Measurements from ENCODE around the gene DOCK2.

Gene DOCK2

DNA sequence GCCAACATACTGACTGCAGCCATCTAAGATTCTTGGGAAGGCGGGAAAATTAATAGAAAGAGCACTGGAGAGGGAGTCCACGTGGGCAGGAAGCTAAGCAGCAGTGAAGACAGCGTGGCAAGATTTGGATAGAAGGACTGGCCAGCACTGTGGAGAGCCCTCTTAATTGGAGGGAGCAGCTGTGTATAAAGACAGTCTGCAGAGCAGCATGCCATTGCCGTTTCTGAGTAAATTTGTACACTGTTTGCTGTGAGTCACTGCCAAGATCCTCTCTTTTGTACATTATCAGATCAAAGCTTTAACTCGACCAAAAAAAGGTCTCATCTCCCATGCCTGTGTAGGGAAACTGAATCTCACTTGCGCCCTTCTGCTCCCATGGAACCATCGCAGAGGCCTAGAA, 297.9 kb downstream of the DOCK2 start:
- Histone ChIP-seq H3K9ac (ENCODE audit: low read length) (no peak overlapping the region), H3K9me3 (ENCODE audit: low read length) (no peaks in the 10 kb centered on the region), H3K27ac (ENCODE audit: low read depth, low read length) (no peak overlapping the region), H3K27me3 (ENCODE audit: control insufficient read depth in 1 of 2, insufficient read depth in 2 of 2, low read length in 2 of 2) (no peaks in the 10 kb centered on the region), H3K36me3 (ENCODE audit: insufficient read depth, low read length) (no peaks in the 10 kb centered on the region), H3K4me1 (ENCODE audit: insufficient read depth, low read length) (no peaks in the 10 kb centered on the region), H3K4me3 (ENCODE audit: low read depth in 1 of 2, low read length in 2 of 2) (no peak overlapping the region)

GRCh38 chr5:169935762-169936161, 298.7 kb downstream of the DOCK2 start:
- no peak overlapping the region for H3K27ac ChIP-seq (ENCODE audit: low read depth, low read length)
- H3K27me3 ChIP-seq (ENCODE audit: control insufficient read depth in 1 of 2, insufficient read depth in 2 of 2, low read length in 2 of 2) = no peaks in the 10 kb centered on the region
- no peaks in the 10 kb centered on the region for H3K36me3 ChIP-seq (ENCODE audit: insufficient read depth, low read length)
- no peaks in the 10 kb centered on the region for H3K9me3 ChIP-seq (ENCODE audit: low read length)
- no peaks in the 10 kb centered on the region for H3K4me1 ChIP-seq (ENCODE audit: insufficient read depth, low read length)
- no peak overlapping the region for H3K4me3 ChIP-seq (ENCODE audit: low read depth in 1 of 2, low read length in 2 of 2)
- H3K9ac ChIP-seq (ENCODE audit: low read length) = no peak overlapping the region

DNA sequence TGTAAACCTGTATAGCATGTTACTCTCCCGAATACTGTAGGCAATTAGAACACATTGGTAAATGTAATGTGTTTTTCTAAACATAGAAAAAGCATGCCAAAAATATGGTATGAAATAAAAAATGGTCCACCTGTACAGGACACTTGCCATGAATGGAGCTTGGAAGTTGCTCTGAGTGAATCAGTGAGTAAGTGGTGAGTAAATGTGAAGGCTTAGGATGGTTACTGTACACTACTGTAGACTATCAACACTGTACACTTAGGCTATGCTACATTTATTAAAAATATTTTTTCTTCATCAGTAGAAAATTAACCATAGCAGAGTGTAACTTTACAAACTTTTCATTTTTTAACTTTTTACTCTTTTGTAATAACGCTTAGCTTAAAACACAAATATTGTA, 301.4 kb downstream of the DOCK2 start:
- Histone ChIP-seq H3K27me3 (ENCODE audit: control insufficient read depth in 1 of 2, insufficient read depth in 2 of 2, low read length in 2 of 2) (no peaks in the 10 kb centered on the region), H3K4me1 (ENCODE audit: insufficient read depth, low read length) (no peaks in the 10 kb centered on the region), H3K9me3 (ENCODE audit: low read length) (no peaks in the 10 kb centered on the region), H3K9ac (ENCODE audit: low read length) (no peak overlapping the region), H3K27ac (ENCODE audit: low read depth, low read length) (no peak overlapping the region), H3K36me3 (ENCODE audit: insufficient read depth, low read length) (no peaks in the 10 kb centered on the region), H3K4me3 (ENCODE audit: low read depth in 1 of 2, low read length in 2 of 2) (no peak overlapping the region)

DNA sequence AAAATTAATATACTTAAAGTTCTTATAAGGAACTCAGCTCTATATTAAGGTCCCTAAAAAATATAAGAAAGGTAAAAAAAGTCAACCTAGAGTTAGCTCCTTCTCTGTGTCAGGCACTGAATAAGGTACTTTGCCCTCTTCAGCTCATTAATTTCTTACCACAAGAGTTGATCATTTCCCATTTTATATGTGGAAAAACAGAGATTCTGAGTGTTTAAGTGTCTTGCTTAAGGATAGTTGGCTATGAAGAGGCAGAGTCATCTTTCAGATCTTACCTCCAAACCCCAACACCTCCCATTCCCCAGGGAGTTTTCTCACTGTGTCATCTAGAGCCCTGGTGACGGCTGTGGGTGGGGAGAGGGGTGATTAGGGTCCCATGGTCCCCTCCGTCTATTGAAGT, 302.7 kb downstream of the DOCK2 start:
- H3K4me1 ChIP-seq (ENCODE audit: insufficient read depth, low read length) = no peaks in the 10 kb centered on the region
- no peak overlapping the region for H3K4me3 ChIP-seq (ENCODE audit: low read depth in 1 of 2, low read length in 2 of 2)
- H3K9me3 ChIP-seq (ENCODE audit: low read length) = no peaks in the 10 kb centered on the region
- H3K27me3 ChIP-seq (ENCODE audit: control insufficient read depth in 1 of 2, insufficient read depth in 2 of 2, low read length in 2 of 2) = no peaks in the 10 kb centered on the region
- no peak overlapping the region for H3K27ac ChIP-seq (ENCODE audit: low read depth, low read length)
- no peak overlapping the region for H3K9ac ChIP-seq (ENCODE audit: low read length)
- no peaks in the 10 kb centered on the region for H3K36me3 ChIP-seq (ENCODE audit: insufficient read depth, low read length)

DNA sequence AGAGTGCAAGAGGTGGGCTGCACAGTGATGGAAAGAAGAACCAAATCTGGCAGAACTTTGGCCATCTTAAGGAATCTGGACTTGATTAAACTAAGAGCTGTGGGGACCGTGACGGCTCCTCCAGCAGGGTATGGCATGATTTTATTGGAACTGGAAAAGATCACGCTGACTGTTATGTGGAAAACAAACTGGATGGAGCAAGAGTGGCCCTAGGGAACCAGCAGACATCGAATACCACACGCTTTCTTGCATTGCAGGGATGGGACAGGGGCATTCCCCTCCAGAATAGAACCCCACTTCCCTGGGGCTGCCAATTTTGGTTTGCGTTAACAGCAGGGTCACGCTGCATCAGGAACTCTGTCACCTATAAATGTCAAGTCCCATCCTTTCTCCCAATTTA, 304.5 kb downstream of the DOCK2 start:
- H3K27me3 ChIP-seq (ENCODE audit: control insufficient read depth in 1 of 2, insufficient read depth in 2 of 2, low read length in 2 of 2) = no peaks in the 10 kb centered on the region
- no peaks in the 10 kb centered on the region for H3K36me3 ChIP-seq (ENCODE audit: insufficient read depth, low read length)
- H3K27ac ChIP-seq (ENCODE audit: low read depth, low read length) = no peak overlapping the region
- H3K9me3 ChIP-seq (ENCODE audit: low read length) = no peaks in the 10 kb centered on the region
- no peaks in the 10 kb centered on the region for H3K4me1 ChIP-seq (ENCODE audit: insufficient read depth, low read length)
- H3K9ac ChIP-seq (ENCODE audit: low read length) = no peak overlapping the region
- H3K4me3 ChIP-seq (ENCODE audit: low read depth in 1 of 2, low read length in 2 of 2) = no peak overlapping the region

DNA sequence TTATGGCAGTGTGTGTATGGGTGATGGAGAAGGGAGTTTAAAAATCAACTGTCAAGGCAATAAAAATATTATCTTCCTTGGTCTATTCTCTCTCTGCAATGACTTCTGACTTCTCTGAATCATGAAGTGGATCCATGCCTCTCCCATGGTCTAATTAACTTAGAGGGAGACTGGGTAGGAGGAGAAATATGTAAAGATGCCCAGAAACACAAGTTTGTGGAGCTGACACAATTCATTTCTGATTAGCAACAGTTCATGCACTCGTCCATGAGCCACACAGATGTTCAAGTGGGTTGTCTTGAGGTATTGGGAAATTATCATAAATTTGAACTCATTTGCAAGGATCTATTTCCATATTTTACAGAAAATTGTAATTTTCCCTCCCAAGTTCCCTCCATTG, 305.1 kb downstream of the DOCK2 start:
- Histone ChIP-seq H3K9me3 (ENCODE audit: low read length) (no peaks in the 10 kb centered on the region), H3K36me3 (ENCODE audit: insufficient read depth, low read length) (no peaks in the 10 kb centered on the region), H3K27me3 (ENCODE audit: control insufficient read depth in 1 of 2, insufficient read depth in 2 of 2, low read length in 2 of 2) (no peaks in the 10 kb centered on the region), H3K4me1 (ENCODE audit: insufficient read depth, low read length) (no peaks in the 10 kb centered on the region), H3K27ac (ENCODE audit: low read depth, low read length) (no peak overlapping the region), H3K4me3 (ENCODE audit: low read depth in 1 of 2, low read length in 2 of 2) (no peak overlapping the region), H3K9ac (ENCODE audit: low read length) (no peak overlapping the region)

DNA sequence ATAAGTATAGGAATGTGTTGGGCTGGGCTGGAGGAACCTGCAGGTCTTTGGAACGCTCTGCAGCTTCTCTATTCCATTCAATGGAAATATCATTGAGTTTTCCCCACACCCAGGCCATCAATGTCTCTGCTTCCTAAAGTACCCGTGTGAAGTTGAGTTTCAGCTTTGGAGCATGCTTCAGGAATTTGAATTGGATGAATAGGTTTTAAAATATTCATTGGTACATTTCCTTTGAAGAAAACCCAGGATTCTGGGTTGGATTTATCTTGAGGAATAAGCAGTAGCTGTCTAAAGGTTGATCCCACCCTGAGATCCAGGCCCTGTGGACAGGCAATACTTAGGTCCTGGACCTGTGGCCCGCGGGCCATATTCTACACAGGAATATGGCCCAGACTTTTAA, 306.0 kb downstream of the DOCK2 start:
- no peaks in the 10 kb centered on the region for H3K9me3 ChIP-seq (ENCODE audit: low read length)
- H3K27ac ChIP-seq (ENCODE audit: low read depth, low read length) = no peak overlapping the region
- H3K36me3 ChIP-seq (ENCODE audit: insufficient read depth, low read length) = no peaks in the 10 kb centered on the region
- no peak overlapping the region for H3K4me3 ChIP-seq (ENCODE audit: low read depth in 1 of 2, low read length in 2 of 2)
- no peaks in the 10 kb centered on the region for H3K27me3 ChIP-seq (ENCODE audit: control insufficient read depth in 1 of 2, insufficient read depth in 2 of 2, low read length in 2 of 2)
- H3K4me1 ChIP-seq (ENCODE audit: insufficient read depth, low read length) = no peaks in the 10 kb centered on the region
- no peak overlapping the region for H3K9ac ChIP-seq (ENCODE audit: low read length)

- no peak overlapping the region for H3K4me3 ChIP-seq (ENCODE audit: low read depth in 1 of 2, low read length in 2 of 2)
- H3K9ac ChIP-seq (ENCODE audit: low read length) = no peak overlapping the region
- no peak overlapping the region for H3K27ac ChIP-seq (ENCODE audit: low read depth, low read length)
- H3K4me1 ChIP-seq (ENCODE audit: insufficient read depth, low read length) = no peaks in the 10 kb centered on the region
- H3K9me3 ChIP-seq (ENCODE audit: low read length) = no peaks in the 10 kb centered on the region
- no peaks in the 10 kb centered on the region for H3K36me3 ChIP-seq (ENCODE audit: insufficient read depth, low read length)
- no peaks in the 10 kb centered on the region for H3K27me3 ChIP-seq (ENCODE audit: control insufficient read depth in 1 of 2, insufficient read depth in 2 of 2, low read length in 2 of 2)
These were observed 307.0 kb downstream of the DOCK2 start for GRCh38 chr5:169944115-169944514.

DNA sequence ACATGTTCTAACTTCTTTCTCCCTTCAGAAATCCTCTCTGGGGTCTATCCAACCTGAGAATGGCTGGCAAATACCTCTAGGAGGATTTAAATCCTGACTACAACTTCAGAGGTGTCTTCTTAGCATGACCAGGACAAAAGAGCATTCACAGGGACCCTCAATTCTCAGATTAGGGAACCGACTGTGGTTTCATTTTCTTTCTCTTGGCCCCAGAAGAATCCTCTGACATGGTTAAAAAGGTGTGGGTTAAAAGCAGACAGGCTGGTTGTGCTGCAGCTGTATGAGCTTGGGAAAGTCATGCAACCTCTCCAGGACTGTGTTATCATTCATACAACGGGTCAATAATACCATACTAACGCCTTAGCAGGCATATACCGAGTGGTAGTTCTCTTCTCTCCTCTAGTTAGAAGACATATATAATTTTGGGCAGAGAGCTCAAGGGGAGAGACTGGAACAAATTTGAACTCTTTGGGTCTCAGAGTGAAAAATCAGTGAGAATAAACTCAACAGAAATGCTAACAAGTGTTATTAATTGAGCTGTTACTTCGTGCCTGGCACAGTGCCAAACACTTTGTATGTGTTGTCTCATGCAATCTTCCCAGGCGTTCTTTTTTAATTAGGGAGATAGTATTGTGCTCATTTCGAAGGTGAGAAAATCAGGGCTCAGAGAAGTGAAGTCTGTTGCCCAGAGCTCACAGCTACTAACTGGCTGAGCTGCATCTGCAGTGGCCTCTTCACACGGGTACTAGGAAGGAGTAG, 308.0 kb downstream of the DOCK2 start:
- Histone ChIP-seq H3K9ac (ENCODE audit: low read length) (no peak overlapping the region), H3K27me3 (ENCODE audit: control insufficient read depth in 1 of 2, insufficient read depth in 2 of 2, low read length in 2 of 2) (no peaks in the 10 kb centered on the region), H3K27ac (ENCODE audit: low read depth, low read length) (no peak overlapping the region), H3K9me3 (ENCODE audit: low read length) (no peaks in the 10 kb centered on the region), H3K4me3 (ENCODE audit: low read depth in 1 of 2, low read length in 2 of 2) (no peak overlapping the region), H3K36me3 (ENCODE audit: insufficient read depth, low read length) (no peaks in the 10 kb centered on the region), H3K4me1 (ENCODE audit: insufficient read depth, low read length) (no peaks in the 10 kb centered on the region)

GRCh38 chr5:169945831-169946261, 308.8 kb downstream of the DOCK2 start:
- Histone ChIP-seq H3K36me3 (ENCODE audit: insufficient read depth, low read length) (no peaks in the 10 kb centered on the region), H3K27me3 (ENCODE audit: control insufficient read depth in 1 of 2, insufficient read depth in 2 of 2, low read length in 2 of 2) (no peaks in the 10 kb centered on the region), H3K9ac (ENCODE audit: low read length) (no peak overlapping the region), H3K27ac (ENCODE audit: low read depth, low read length) (no peak overlapping the region), H3K4me3 (ENCODE audit: low read depth in 1 of 2, low read length in 2 of 2) (no peak overlapping the region), H3K4me1 (ENCODE audit: insufficient read depth, low read length) (no peaks in the 10 kb centered on the region), H3K9me3 (ENCODE audit: low read length) (no peaks in the 10 kb centered on the region)

- Histone ChIP-seq H3K9me3 (ENCODE audit: low read length) (no peaks in the 10 kb centered on the region), H3K4me1 (ENCODE audit: insufficient read depth, low read length) (no peaks in the 10 kb centered on the region), H3K4me3 (ENCODE audit: low read depth in 1 of 2, low read length in 2 of 2) (no peak overlapping the region), H3K27ac (ENCODE audit: low read depth, low read length) (no peak overlapping the region), H3K36me3 (ENCODE audit: insufficient read depth, low read length) (no peaks in the 10 kb centered on the region), H3K9ac (ENCODE audit: low read length) (no peak overlapping the region), H3K27me3 (ENCODE audit: control insufficient read depth in 1 of 2, insufficient read depth in 2 of 2, low read length in 2 of 2) (no peaks in the 10 kb centered on the region)
These were observed 309.7 kb downstream of the DOCK2 start for GRCh38 chr5:169946743-169947295.

- no peaks in the 10 kb centered on the region for H3K36me3 ChIP-seq (ENCODE audit: insufficient read depth, low read length)
- no peak overlapping the region for H3K9ac ChIP-seq (ENCODE audit: low read length)
- no peaks in the 10 kb centered on the region for H3K9me3 ChIP-seq (ENCODE audit: low read length)
- no peaks in the 10 kb centered on the region for H3K27me3 ChIP-seq (ENCODE audit: control insufficient read depth in 1 of 2, insufficient read depth in 2 of 2, low read length in 2 of 2)
- H3K4me1 ChIP-seq (ENCODE audit: insufficient read depth, low read length) = no peaks in the 10 kb centered on the region
- no peak overlapping the region for H3K27ac ChIP-seq (ENCODE audit: low read depth, low read length)
- no peak overlapping the region for H3K4me3 ChIP-seq (ENCODE audit: low read depth in 1 of 2, low read length in 2 of 2)
These were observed 313.3 kb downstream of the DOCK2 start for GRCh38 chr5:169950333-169950732.

Data from muscle layer of colon (tissue), 2 donors.